NOMO-1 treated with dmso at 0.1 percent for 144 hours (cell line): Measurements from ENCODE around the gene LHX1.

ENCODE experiments used
- DNase-seq: peaks from one replicate; lab custom pipeline; 2025; ENCODE audit not compliant: unreplicated experiment; lab: John Stamatoyannopoulos, UW

Gene LHX1

DNA sequence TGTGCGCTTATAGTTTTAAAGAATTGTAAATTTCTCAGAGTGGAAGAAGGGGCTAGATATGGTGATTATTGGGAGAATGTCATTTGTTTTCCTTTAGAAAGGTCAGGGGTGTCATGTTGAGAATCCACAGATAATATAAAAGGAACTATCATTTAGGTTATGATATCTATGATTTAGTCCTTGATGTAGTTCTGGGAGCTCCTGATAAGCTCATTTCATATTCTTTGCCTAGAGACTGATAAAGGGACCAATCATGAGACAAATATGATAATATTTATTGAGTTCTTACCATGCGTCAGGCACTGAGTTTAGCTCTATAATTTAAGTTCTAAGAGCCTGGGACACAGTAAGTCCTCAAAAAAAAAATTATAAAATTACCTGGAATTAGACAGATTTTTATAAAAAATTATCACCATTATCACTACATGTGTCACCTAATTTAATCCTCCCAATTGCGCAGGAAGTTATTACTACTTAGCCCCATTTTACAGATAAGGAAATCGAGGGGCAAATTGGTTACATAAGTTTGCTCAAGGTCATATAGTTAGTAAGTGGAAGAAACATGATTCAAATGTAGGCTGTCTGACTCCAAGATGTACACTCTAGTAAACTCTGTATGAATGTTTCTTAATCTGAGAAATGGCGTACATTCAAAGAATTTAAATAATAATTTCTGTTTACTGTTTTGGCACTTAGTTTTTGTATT, 14.0 kb downstream of the LHX1 start:
- DNase-seq: no peak

DNA sequence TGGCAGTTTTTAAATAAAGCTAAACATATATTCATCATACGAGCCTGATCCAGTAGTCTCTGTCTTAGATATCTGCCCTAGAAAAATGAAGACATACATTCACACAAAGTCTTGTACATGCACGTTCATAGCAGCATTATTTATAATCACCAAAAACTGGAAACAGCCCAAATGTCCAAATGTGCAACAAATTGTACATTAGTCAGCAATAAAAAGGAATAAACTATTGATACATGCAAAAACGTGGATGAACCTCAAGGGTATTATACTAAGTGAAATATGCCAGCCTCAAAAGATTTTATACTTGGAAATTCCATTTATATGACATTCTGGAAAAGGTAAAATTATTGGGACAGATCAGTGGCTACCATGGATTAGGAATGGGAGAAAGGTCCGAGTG, 34.2 kb downstream of the LHX1 start:
- DNase-seq: no peak

DNA sequence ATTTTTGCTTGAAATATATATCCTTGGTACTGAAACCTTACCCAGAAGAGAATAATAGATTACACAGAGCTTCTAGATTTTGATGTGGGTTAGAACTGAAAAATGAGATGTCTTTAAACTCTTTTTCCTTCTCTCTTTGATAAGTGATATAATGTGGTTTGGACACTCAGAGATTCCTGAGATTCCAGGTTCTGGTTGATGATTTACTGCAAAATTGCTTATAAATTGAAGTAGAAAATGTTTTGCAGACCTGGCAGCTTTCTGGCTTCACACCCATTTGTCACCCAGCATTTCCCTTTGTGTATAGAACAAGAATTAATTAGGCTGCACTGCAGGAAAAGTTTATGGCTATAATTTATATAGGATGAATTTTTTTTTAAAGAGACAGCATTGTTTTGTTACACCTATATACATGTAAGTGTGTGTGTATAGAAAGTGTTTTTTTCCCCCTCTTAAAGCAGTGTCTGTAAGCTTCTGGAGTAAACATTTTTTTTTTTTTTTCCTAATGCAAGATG, 35.0 kb downstream of the LHX1 start:
- no peak for DNase-seq

DNA sequence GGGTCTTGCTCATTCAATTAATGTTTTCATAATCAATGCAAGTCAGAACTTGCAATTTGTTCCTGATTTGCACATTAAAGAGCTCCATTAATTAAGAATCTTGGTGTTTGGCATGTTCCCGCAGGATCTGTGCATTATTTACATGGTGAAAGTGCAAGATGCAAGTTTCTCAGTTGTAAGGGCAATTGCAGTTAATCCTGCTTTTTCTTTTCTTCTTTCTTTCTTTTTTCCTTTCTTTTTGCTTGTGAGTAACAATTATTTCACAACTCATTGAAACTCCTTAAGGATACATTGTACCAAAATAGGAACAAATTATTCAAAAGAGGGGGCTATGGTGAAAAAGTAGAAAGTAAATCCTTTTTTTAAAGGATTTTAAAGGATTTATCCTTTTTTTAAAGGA, 35.6 kb downstream of the LHX1 start:
- DNase-seq: no peak

DNA sequence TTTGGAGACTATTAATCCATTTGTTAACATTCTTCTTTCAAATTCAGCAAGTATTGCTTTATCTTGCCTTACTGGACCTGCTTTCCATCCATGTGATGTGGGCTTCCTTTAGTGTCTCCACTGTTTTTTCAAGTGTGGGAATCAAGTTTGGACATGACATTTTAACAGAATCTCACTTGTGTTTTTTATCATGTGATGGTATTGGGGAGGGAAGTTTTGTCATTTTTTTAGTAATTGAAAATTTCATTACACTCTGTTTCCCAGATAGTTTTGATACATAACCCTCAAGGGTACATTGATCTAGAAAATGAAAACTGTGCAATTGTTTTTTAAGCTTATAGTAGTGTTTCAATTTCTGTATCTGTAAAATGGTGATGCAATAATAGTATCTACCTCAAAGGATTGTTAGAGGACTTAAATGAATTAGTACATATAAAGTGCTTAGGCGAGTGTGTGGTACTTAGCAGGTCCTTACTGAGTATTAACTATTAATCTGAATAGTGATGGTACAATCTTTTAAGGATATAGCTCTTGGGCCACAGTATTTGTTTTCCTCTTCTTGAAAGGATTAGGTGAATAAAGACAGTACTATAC, 38.7 kb downstream of the LHX1 start:
- no peak for DNase-seq

DNA sequence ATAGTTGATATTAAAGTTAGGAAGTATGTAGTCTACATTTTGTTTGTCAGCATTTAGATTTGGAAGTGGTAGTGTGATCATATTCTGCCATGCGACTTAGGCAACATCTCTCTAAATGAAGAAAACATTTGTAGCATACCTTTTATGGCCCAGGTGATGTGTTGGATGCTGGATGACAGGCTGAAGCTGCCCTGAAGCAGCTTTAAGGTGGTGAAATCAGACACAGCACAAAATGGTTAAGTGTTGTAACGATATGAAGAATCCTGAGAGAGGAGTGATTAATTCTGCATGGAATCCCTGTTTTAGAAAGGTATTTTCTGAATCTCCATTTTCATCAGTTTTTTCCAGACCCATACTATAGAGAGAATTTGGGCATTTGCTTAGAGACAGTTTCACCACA, 39.8 kb downstream of the LHX1 start:
- DNase-seq: no peak

DNA sequence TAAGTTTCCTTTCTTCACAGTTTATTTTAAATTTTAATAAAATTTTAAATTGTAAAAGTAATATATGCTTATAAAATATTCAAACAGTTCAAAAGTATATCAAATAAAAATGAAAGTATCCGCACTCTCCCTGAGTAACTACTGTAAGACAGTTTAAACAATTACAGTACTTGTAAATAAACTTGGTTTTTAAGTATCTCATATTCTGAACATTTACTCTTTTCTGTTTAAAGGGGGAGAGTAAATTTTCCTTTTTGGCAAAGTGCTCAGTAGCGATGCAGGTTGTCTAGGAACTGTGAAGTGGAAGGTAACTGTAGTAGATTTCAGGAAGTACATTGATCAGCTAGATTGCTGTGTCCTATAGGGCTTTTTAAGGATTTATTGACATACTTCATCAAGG, 40.3 kb downstream of the LHX1 start:
- no peak for DNase-seq

DNA sequence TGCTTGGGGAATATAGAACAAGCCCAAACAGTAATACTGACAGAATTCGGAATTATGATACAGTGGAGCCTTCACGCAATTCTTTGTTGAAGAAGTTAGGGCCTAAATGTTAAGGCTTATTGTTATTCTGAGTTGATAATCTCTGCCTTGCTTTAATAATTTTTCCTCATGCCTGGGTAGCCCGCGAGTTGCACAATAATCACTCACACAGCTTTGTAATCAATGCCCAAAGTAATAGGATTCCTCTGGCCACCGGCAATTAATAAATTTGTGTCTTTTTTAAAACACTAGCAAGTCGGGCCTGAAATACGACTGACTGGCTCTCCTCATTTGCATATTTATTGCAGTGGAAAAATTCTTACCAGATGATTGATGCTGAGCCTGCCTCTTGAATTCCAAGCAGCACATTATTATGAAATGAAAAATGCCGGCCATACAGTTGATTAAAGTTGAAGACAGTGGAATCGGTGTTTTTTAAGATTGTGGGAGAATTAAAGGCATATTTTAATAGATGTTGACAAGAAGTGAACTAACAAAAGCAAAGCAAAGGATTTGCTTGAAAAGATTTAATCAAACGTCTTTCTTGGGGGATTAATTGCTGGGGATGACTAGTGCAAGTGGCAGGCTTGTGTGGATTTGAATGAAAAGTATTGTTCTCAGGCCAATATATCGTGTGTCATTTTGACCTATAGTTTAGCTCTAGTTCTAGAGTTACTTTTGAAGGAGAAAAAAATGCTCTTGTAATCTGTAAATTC, 41.7 kb downstream of the LHX1 start:
- DNase-seq: no peak

DNA sequence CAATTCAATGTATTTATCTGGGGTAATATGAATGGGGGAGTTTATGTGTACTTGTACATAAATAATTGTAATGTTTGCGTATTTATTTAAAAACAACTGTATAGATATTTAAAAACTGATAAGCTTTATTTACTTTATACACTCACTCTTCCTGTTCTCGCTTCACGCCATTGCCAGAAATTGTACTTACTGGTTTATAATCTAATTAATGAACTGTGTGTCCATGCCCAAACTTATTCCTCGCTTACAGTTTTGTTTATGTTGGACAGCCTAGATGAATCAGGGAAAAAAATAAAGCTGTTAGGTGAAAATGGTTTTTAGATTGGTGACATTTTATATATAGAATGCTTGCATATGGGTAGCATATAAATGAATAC, 42.3 kb downstream of the LHX1 start:
- DNase-seq: no peak

DNA sequence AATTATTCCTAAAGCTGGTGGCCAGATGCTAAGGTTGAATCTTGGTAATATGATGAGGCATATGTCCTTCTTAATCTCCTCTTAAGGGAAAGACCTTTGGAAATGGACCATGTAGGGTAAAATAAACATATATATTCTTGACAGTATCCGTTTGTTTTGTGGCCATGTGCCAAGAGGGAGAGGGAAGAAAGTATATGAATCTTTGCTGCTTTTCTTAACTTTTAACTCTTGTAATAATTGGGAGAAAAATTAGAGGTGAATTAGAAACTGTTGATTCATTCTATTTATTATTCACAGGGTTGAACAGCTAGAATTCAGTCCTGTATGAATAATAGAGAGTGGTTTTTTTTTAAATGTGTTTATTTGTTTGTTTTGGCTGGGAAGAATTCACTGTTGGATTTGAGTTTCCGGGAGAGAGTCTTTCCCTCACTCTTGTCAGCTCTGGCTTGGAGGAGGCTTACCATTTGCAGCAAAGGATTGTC, 43.0 kb downstream of the LHX1 start:
- no peak for DNase-seq

DNA sequence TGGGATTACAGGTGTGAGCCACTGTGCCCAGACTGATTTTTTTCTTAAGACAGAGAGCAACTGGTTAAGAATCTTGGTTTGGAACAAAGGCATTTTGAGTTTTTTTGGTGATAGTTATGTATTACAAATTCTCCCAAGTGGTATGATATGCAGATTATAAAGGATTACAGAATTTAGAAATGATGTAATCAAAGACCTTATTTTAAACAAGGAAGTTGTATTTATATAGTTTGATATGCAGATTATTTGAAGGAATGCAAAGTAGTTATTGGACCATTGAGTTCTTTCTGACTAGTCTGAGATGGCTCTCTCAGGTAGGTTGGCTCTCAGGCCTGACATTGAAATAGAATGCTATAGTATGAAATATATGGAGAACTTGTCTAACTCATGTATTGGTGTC, 46.3 kb downstream of the LHX1 start:
- no peak for DNase-seq

DNA sequence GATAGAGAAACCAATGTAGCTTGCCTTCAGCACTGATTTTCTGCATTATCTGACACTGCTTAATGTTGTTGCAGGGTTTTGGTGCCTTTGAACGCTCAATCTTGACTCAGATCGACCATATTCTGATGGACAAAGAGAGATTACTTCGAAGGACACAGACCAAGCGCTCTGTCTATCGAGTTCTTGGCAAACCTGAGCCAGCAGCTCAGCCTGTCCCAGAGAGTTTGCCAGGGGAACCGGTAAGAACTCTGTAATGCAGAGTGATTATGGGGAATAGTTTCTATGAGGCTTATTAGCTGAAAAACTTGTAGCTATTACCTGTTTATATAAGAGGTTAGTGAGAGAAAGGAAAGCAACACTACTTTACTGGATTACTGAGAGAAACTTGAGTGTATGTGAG, 51.9 kb downstream of the LHX1 start:
- no peak for DNase-seq

DNA sequence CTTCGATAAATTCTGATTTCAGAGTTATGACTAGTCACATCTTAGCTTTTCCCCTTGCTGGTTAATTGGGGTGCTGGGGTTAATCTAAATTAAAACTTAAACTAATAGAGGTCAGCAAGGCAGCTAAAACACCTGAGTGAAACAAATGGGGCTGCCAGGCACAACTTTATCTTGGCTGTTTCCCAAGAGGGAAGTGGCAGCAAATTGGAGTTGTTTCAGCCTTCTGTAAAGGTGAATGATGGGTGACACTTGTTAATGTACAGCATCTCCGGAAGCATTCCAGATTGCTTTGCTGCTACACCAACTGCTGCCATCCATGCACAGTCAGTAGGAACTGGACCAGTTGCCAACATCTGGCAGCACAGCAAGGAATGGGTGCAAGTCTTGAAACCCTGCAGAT, 55.4 kb downstream of the LHX1 start:
- no peak for DNase-seq

DNA sequence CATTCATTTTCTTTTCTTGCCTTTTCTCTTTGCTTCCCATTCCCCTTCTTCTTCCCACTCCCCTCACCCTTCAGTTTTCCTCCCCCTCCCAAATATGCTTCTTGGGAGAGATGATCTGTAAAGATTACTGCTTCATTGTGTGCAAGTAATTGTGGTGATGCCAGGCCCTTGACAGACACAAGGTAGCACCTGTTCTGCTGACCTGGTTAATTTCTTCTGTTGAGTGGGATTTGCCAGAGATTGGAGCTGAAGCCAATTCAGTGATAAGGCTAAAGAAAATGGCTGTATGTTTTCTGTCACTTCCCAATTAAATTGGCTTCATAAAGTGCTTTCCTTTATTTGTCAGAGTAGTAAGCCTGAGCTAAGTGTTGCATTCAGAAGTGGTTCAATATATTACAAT, 56.0 kb downstream of the LHX1 start:
- no peak for DNase-seq
